Hepatocyte (in vitro differentiated cells): Measurements from ENCODE around the gene OSBPL6.

ENCODE experiments used
- EZH2 ChIP-seq: fragments of 200-600 bp; sonication (generic); IDR thresholded peaks from 2 replicates; pipeline ENCODE4 v1.6.1; 2016; ENCODE audit warnings: antibody characterized with exemption, mild to moderate bottlenecking, borderline replicate concordance
- TF ChIP-seq, protein P1 (sequence below): fragments of 200-600 bp; sonication (generic); IDR thresholded peaks from 2 replicates; pipeline ENCODE4 v1.5.1; 2016; ENCODE audit warnings: antibody characterized with exemption, mild to moderate bottlenecking; ENCODE audit not compliant: poor library complexity

DNA sequence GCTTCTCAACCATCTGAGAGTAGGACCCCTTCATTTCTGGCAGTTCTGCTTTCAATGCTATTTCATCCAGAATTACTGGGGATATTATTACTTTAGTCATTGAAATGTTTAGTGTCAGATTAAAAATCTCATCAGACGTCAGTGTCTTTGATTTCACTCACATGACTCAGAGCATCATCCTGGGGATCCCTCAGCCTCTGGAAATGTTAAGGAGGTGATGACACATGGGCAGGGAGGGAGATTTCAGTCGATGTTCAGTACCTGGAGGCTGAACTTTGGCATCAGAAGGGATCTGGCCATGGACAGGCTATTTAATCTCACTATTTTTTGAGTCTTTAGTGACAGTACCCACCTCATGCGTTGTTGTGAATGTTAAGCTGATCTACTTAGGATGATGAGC lies 39.1 kb downstream of the OSBPL6 start:
- TF ChIP-seq, protein P1, sequence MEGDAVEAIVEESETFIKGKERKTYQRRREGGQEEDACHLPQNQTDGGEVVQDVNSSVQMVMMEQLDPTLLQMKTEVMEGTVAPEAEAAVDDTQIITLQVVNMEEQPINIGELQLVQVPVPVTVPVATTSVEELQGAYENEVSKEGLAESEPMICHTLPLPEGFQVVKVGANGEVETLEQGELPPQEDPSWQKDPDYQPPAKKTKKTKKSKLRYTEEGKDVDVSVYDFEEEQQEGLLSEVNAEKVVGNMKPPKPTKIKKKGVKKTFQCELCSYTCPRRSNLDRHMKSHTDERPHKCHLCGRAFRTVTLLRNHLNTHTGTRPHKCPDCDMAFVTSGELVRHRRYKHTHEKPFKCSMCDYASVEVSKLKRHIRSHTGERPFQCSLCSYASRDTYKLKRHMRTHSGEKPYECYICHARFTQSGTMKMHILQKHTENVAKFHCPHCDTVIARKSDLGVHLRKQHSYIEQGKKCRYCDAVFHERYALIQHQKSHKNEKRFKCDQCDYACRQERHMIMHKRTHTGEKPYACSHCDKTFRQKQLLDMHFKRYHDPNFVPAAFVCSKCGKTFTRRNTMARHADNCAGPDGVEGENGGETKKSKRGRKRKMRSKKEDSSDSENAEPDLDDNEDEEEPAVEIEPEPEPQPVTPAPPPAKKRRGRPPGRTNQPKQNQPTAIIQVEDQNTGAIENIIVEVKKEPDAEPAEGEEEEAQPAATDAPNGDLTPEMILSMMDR: no peak
- no peak for TF ChIP-seq EZH2
